NCI-H187 treated with DMSO at 0.1 percent for 48 hours (cell line): ENCODE measurements around the gene LIX1L.

Experiments used
- DNase-seq: peaks from one replicate; lab custom pipeline; 2025; lab: John Stamatoyannopoulos, UW

The LIX1L gene

DNA sequence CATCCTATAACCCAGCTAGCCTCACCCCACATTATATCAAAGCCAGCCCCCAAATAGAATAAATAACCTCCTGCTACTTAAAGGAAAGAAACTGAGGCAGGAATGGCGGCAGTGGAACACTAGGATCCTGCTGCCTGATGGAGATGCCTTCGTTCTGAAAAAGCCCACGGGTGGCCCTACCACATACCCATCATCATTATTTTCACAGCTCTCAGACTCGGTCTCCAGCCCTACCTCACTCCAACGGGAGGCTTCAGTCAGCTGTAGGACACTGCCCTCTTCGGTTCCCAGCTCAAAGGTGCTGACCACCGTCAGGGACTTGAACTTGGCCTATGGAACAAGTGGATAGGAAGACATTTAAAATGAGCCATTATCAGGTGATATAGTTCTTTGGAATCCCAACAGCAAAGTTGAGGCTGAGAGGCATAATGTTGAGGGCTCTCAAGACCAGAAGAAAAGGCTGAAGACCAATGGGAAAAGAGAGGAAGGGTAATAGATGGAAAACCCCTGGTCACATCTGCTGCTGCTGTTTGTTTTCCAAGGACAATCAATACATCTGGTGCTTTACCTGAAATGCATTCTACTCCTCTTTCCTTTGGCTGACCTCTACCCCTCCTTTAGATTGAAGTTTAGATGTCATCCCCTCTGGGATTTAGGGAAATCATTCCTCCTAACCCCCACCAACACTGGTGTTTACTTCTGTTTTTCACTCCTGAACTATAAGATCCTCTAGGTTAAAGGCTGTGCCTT is 64.3 kb downstream of the LIX1L start:
- DNase-seq: no peak

DNA sequence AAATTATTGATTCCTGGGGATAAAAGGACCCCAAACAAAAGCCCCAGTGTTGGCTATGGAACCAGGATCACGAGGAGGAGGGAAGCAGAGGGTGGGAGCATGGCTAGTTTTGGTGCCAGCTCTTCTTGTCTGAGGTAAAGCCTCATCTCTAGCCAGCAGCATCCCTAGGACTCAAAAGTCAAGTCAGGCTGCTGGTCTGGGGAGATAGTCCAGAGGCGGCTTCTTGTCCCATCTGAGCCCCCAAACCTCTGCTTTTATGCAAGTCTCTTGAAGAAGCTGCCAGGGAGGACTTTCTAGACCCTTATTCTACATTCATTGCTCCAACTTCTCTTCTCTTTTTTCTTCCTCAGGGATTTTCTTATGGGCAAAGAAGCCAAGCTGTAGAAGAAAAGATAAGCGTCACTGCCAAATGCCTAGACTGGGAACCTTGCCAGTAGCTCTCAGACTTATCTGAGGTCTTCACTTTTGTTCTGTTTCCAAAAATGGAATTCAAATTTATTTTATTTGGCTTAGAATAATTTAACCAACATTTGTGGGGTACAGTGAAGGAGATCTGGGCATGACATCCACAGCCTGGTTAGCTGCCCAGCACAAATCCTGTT is 65.2 kb downstream of the LIX1L start:
- DNase-seq: no peak

DNA sequence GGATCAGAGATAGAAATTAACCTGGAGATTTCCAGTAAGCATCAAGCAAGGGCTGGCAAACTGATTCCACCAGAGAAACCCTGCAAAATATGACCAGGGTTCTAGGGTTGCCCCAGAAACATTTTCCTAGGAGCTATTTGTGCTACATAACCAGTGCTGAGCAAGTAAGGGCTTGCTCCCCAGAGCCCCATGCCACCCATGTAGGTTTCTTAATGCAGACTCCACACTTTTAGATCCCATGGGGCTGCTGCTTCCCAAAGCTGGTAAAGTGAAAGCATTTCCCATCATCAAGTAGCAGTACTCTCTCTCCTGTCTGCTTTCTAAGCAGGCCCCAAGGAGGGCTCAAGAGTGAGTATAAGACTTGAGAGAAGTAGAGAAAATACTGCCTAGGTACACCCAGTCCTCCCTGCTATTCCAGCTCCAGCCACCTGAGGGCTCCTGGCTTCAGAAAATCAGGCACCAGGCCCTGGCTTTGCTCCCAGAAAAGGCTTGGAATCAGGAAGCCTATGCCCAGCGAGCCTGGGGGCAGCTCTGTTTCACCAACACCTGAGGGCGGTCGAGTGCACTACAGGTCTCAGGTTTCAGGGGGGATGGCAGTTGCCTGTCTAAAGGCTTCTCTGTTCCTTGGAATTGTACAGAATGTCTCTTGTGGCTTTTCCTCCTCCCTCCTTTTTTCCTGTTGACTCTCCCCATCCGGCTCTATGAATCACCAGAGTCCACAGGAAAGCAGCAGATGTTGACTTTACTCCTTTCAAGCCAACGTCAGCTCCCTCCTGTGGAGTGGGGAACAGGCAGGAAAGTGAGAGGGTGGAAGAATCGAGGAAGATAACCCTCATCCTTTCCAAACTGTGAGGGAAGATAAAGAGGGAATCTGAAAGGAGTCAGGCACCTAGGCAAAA is 66.0 kb downstream of the LIX1L start:
- peak; percentile 98 for DNase-seq

DNA sequence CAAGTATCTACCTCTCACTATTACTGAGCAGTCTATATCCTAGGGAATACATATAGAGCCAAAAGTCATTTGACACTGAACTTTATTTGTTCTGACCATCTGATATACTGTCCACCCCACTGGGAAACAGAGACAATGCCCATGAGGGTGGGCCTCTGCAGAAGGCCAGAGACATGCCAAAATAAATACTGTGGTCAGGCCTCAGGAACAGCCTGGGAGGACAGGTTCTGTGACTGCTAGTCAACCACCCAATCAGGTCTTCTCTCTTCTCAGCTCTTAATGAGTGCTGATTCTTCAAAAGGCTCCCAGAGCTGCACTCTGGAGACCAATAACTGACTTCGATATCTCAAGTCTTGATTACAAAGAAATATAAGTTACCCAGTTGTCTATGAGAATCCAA is 66.7 kb downstream of the LIX1L start:
- no peak for DNase-seq

DNA sequence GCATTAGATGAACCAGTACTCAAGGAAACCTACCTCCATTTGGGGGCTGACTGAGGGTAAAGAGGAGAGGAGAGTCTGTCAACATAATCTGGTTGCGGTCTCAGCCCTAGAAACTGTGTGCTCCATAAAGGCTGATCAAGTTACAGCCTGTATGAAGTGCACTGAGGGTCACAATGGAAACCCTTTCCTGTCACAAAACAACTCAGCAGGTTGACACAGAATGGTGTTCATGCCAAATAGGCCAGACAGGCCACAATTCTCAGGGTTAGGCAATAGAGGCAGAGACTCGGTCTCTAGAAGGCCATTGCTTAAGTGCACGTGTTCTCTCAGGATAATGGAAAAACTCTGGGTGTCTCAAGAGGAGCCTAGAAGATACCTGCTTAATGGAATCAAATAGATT is 68.1 kb downstream of the LIX1L start:
- DNase-seq: peak; percentile 66

- no peak for DNase-seq
Observed at GRCh38 chr1:145887631-145888030, 70.2 kb downstream of the LIX1L start.

GRCh38 chr1:145886816-145887215 is 71.0 kb downstream of the LIX1L start:
- no peak for DNase-seq

DNA sequence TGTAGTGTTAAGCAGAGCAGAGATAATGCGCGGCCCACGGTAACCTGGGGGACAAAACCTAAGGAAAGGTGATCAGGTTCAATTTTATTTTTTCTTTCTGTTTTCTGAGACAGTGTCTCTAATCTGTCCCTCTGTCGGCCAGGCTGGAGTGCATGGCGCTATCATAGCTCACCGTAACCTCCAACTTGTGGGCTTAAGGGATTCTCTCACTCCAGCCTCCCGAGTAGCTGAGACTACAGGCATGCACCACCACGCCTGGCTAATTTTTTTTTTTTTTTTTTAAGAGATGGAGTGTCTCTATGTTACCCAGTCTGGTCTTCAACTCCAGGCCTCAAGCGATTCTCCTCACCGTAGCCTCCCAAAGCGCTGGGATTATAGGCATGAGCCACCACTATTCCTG is 71.4 kb downstream of the LIX1L start:
- DNase-seq: no peak

DNA sequence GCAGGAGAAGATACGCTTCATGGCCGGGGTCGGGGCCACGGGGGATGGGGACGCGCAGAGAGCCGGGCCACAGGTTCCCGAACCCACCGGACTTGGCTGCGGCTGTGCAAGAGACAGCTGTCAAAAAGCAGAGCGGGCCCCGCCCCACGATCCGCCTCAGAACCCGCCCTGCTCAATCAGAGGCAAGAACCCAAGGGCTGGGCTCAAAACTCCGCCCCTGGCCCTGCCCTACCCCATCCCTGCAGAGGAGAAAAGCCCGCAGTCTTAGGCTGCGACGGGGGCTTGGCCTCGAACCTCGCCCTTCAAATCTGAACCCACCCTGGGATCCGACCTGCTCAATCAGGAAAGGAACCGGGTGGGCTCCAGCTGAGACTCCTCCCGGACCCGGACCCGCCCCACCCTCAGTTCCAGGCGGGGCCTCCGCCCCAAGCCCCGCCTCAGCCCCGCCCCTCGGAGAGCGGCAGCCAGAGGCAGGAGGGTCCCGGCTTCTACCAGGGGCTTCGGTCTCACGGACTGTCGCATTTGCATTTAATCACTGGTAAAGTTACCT is 72.0 kb downstream of the LIX1L start, which contains the start of gene ANKRD35:
Gene ANKRD35 (minus strand): TSS at position 129 of the 550 bp plus-strand sequence. CDS start 108 bp downstream, at position 21.
- DNase-seq: peak; percentile 71

GRCh38 chr1:145884675-145885074 is 73.1 kb downstream of the LIX1L start:
- no peak for DNase-seq
